GM18907 (cell line): ENCODE results near the gene POU2F2.

Experiments
- ATAC-seq: cut with Tn5 transposase; IDR thresholded peaks from one replicate; pipeline ENCODE4 v1.9.1; 2021; ENCODE audit warnings: mild to moderate bottlenecking, moderate library complexity; ENCODE audit not compliant: unreplicated experiment

POU2F2 gene

DNA sequence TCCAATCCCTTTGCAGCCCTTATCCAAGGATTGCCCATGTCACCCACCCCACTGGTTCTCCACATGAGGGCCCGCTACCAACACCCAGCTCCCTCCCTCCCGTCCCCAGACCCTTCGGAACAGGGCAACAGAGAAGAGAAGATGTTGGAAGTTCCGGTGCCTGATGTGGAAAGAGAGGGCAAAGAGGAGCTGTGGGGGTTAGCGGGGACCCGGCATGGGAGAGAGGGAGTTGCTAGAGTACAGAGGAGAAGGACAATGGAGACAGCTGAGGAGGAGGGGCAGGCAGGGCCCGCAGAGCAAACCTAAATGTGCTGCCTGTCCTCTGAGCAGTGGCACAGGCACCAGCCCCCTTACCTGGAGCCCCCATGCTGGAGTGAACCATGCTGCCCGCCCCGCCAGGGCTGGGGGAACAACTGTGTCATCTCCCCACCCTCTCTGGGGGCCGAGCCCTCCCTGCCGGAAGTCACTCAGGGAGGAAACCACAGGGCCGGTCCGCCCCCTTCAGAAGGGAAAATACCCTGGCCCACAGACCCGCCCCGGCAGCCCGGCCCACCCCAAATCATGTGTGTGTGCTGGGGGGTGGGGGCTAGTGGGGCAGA lies at the start of gene POU2F2:
POU2F2 (minus strand) TSS at position 417 of the 599 bp plus-strand sequence; CDS start at position 382, 35 bp downstream.
- peak; percentile 40 for ATAC-seq

DNA sequence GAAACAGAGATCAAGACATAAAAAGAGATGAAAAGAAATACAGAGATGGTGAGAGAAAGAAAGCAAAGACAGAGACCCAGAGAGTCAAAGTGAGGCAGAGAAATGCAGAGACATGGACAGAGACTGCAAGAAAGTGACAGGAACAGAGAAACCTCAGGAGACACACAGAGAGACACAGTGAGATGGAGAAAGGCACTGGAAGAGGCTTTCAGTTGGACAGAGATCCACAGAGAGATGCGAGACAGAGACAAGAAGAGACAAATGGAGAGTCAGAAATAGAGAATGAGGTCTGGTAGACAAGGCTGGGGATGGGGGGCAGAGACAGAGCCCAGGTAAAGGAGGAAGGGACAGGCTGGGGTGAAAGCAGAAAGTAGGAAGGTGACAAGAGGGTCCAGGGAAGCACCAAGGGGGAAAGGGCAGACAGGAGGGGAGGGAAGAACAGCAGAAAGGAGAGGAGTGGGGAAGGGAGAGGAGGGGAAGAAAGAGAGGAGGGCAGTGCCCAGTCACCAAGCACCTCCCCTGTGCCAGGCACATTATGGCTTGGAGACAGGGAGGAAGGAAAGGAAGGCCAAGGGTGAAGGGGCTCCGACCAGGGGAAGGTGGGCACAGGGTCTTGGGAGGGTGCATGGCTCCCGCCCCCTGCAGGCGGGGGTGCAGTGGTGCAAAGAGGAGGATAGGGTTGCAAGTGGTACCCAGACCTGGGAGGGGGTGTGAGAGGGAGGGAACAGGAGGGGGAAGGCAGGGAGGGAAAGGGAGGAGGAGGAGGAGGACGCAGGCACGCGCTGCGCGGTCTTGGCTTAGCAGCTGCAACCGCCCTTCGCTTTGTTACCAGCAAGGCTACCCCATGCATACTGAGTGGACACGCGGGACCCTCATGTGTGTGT lies 46.8 kb upstream of the POU2F2 start:
- ATAC-seq = no peak

GRCh38 chr19:42177686-42178019 lies 45.4 kb upstream of the POU2F2 start:
- ATAC-seq = no peak

DNA sequence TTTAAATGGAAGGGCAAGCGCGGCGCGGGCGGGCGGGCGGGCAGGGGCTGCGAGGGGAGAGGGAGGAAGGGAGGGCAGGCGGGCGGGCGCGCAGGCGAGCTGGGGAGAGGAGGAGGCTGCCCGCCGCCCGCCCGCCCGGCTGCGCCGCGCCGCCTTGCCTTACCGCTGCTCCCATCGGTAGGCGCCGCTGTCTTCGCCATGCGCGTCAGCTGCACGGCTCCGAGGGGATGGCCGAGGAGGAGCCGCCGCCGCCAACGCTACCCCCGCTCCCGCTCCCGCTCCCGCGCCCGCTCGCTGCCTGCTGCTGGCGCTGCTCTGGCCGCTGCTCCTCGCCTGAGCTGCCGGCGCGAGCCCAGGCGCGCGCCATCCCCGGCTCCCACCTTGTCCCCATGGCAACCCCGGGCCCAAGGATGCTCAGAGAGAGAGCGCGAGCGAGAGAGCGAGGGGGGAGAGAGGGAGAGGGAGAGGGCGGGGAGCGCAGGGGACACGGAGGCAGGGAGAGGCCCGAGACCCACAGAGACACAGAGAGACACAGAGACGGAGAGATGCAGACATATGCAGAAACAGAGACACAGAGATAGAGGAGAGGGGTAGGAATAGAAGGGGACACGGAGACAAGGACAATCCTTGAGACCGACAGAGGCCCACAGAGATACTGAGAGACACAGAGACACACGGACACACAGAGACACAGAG lies 44.9 kb upstream of the POU2F2 start:
- no peak for ATAC-seq

DNA sequence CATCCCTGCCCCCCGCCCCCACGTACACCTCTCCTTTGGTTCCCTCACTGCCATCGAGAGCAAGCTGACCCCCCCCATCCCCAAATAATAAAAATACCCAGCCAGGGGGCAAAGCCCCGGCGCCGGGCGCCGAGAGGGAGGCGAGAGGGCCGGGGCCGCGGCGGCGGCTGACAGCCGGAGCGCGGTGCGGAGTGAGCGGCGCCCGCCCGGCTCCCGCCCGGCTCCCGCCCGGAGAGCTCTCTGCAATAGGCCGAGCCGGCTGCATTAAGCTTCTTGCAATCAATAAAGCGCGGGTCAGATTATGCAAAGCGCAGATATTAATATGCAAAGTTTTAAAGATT lies 44.4 kb upstream of the POU2F2 start:
- ATAC-seq = no peak

GRCh38 chr19:42175952-42176648 lies 43.9 kb upstream of the POU2F2 start:
- no peak for ATAC-seq

- ATAC-seq = no peak
Measured at GRCh38 chr19:42174958-42175734, 42.9 kb upstream of the POU2F2 start.

- ATAC-seq = no peak
Measured at GRCh38 chr19:42174188-42174587, 41.9 kb upstream of the POU2F2 start.

DNA sequence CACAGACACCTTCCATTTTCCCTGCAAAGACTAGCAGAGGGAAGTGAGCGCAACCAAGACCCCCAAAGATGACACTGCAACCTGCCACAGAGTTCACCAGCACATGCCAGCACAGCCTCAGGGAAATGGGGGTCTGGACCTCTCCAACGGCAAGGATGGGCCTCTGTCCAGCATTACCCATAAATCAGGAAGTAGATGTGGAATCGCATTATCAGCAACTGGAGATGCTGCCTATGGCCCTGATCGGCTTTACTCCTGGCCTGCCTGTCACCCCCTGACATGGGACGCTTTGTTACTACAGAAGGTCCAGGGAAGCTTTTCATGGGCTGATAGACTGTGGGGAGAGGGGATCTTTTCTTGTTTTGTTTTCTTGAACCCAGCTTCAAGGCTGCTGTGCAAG lies 41.4 kb upstream of the POU2F2 start:
- no peak for ATAC-seq

DNA sequence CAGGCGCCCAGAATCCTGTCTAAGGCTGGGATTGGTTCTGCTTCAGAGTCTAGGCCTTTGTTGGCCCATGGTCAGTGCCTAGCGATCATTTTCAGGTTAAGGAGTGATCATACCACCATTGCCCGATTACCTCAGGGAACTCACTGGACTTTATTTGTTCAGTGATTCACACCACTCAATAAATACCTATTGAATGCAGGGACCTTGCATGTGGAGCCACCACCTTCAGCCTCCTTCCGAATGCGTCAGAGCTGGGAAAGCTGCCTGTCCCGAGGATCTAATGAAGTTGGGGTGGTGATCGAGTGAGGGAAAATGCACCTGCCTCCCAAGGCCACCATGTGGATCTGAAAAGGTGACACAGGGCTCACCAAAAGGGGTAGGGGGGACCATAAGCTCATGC lies 40.0 kb upstream of the POU2F2 start:
- no peak for ATAC-seq

DNA sequence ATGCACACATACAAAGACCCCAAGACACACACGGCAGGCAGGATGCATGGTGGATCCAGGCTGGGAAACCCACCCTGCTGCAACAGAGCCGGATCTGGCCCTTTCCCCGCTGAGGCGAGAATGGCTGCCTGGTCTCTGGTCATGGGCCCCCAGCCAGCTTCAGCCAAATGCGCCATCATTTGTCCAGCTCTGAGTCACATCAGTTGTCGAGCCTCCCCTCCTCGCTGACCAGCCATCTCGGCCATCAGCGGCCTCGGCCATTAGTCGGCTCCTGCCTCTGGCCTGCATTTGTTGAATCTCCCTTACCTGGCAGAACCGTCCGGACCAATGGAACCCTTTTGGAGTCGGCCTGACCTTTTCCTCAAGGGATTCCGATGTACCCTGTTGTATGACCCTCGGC lies 38.5 kb upstream of the POU2F2 start:
- ATAC-seq = no peak

DNA sequence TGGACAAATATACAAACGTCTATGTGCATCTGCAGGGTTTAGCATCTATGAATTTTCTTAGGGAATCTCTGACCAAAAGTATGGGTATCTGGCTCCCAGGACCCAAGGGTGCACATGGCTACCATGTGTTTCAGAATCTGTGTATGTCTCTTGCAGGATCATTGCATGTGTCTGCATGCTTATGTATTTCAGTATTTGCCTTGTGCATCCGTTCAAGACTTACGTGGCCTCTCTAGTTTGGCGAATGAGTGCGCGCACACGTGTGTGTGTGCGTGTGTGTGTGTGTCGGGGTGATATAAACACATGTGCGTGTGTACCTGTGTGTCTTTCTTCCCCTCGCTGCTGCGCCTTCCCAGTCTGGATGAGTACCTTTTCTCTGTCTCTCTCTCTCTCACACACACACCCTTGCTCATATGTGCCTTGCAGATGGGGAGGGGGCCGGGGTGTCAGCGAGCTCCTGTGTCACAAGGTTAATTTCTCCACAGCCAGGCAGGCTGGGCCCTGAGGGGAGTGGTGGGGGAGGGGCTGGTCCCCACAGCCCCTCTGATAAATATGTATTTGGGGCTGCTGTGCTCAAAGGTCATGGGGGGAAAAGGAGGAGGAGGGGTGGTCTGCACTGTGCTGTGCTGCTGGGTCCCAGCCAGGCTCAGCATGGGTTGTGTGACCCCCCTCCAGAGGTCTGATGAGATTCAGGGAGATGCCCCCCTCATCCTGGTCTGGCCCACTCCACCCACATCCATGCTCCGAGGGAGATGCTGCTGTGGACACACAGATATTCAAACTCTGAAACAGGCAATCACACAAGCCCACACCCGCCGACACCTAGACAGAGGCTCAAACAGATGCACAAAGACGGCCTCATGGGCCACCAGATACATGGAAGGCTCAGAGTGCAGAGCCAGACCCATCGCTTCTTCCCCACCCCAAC lies 37.5 kb upstream of the POU2F2 start:
- no peak for ATAC-seq

DNA sequence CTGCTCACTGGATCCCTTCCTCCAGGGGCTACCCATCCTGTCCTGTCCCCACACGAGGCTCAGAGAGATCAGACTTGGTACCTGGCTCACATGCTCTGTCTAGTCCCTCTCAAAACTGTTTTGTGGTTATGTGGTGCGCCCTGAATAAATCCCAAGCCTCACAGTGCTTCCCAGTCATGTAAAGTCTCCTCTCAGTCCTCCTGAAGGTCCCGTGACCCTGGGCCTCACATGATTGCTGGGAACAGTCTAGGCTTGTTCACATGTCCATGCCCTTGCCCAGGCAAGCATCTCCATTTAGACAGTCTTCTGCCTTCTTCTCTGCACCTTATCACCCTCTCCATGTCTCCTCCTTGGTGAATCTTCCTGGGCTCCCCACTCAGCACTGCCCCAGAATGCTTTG lies 36.0 kb upstream of the POU2F2 start:
- ATAC-seq = no peak

GRCh38 chr19:42166316-42166715 lies 34.1 kb upstream of the POU2F2 start:
- no peak for ATAC-seq

- no peak for ATAC-seq
Measured at GRCh38 chr19:42165146-42165545, 32.9 kb upstream of the POU2F2 start.

GRCh38 chr19:42161616-42162263 lies 29.5 kb upstream of the POU2F2 start:
- no peak for ATAC-seq

- no peak for ATAC-seq
Measured at GRCh38 chr19:42159942-42160341, 27.7 kb upstream of the POU2F2 start.

- no peak for ATAC-seq
Measured at GRCh38 chr19:42158926-42159325, 26.7 kb upstream of the POU2F2 start.

DNA sequence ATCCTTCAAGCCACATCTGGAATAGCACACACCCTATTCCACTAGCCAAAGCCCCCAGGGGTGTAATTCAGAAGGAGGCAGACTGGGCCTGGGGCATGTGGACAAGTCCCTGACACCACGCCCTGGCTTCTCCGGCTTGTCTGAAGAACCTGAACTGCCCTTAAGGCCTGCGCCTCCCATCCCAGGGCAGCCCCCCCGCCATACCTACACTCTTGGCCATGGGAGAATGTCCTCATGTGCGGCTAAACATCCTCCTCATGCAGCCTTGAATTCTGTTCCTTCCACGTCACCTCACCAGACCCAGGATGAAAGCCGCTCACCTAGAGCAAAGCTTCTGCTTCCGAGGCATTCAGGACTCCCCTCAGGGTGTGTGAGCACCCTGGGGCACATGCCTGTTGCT lies 24.3 kb upstream of the POU2F2 start:
- no peak for ATAC-seq
